ENCODE data around the gene MBTPS2.

Gene MBTPS2

DNA sequence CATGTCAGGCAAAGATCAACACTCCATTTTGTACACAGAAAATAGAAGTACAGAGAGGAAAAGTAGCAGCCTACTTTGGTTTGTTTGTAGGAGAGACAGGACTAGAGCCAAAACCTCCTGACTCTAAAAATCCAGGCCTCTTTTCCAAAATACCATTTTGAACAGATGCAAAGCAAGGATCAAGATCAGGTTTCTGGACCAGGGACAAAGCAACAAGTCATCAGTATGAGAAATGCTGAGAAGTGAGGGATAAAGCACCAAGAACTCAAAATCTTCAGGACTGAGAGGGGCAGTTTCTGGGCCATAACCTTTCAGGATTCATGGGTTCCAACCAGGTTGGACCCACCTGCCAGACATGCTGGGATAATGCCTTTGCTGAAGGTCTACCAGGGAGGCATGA is 36.6 kb upstream of the MBTPS2 start:
- no peaks in the 10 kb centered on the region for H3K9me3 ChIP-seq
- peaks cover 0 to 40% (median 12%) of the 10 kb centered on the region in 4 donors for H3K4me1 ChIP-seq
- H3K27me3 ChIP-seq, result no peaks in the 10 kb centered on the region
- H3K36me3 ChIP-seq, result no peaks in the 10 kb centered on the region
- TF ChIP-seq, protein P1, sequence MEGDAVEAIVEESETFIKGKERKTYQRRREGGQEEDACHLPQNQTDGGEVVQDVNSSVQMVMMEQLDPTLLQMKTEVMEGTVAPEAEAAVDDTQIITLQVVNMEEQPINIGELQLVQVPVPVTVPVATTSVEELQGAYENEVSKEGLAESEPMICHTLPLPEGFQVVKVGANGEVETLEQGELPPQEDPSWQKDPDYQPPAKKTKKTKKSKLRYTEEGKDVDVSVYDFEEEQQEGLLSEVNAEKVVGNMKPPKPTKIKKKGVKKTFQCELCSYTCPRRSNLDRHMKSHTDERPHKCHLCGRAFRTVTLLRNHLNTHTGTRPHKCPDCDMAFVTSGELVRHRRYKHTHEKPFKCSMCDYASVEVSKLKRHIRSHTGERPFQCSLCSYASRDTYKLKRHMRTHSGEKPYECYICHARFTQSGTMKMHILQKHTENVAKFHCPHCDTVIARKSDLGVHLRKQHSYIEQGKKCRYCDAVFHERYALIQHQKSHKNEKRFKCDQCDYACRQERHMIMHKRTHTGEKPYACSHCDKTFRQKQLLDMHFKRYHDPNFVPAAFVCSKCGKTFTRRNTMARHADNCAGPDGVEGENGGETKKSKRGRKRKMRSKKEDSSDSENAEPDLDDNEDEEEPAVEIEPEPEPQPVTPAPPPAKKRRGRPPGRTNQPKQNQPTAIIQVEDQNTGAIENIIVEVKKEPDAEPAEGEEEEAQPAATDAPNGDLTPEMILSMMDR (IDR thresholded peaks at IDR 0.05), result no peak
- DNase-seq, result no peak
- intact Hi-C loops (cut with DNase I; ENCODE audit: low total_unique reads), result no loop called here
- H3K27ac ChIP-seq, result no peak overlapping the region
- no peak overlapping the region for H3K4me3 ChIP-seq

DNA sequence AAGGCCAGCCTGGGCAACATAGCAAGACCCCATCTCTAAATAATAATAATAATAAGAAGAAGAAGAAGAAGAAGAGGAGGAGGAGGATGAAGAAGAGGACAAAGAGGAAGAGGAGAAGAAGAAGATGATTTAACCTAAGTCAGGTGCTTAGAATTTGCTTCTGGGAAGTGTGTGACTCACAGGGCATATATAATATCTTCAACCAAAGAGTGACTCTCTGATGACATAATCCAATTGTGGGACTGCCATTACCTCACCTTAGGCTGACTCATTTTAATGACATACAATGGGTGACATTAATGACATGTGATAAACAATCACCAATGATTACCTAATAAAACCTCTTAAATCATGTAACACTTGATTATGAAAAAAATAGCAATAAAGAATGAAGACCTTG is 32.7 kb upstream of the MBTPS2 start:
- no peak for DNase-seq
- peaks cover 0 to 4% (median 0%) of the 10 kb centered on the region in 3 donors for H3K9me3 ChIP-seq
- TF ChIP-seq, protein P1 (IDR thresholded peaks at IDR 0.05), result no peak
- no peaks in the 10 kb centered on the region for H3K27me3 ChIP-seq
- H3K4me1 ChIP-seq, result peaks cover 0 to 10% (median 0%) of the 10 kb centered on the region in 4 donors
- intact Hi-C loops (cut with DNase I; ENCODE audit: low total_unique reads), result no loop called here
- no peak overlapping the region for H3K4me3 ChIP-seq
- no peak overlapping the region for H3K27ac ChIP-seq
- H3K36me3 ChIP-seq, result no peaks in the 10 kb centered on the region

DNA sequence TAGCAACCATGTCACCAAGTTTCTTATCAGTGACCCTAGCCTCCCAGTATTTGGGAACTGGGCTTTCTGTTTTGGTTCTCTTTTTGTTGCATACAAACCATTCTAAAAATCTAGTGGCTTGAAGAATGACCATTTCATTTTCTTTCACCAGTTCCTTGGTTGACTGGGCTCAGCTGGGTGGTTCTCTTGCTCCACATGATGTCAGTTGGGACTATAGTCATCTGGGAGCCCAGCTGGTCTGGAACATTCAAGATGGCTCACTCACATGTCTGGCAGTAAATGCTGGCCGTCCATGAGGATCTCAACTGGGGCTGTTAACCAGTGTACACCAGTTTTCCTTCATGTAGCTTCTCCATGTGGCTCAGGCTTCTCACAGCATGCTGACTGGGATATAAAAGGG is 27.6 kb upstream of the MBTPS2 start:
- Histone ChIP-seq H3K4me1 (no peaks in the 10 kb centered on the region), H3K27me3 (no peaks in the 10 kb centered on the region), H3K9me3 (peaks cover 0 to 4% (median 0%) of the 10 kb centered on the region in 3 donors), H3K27ac (no peak overlapping the region), H3K4me3 (no peak overlapping the region), H3K36me3 (no peaks in the 10 kb centered on the region)
- DNase-seq, result no peak
- TF ChIP-seq, protein P1 (IDR thresholded peaks at IDR 0.05), result no peak
- intact Hi-C loops (cut with DNase I; ENCODE audit: low total_unique reads), result no loop called here

DNA sequence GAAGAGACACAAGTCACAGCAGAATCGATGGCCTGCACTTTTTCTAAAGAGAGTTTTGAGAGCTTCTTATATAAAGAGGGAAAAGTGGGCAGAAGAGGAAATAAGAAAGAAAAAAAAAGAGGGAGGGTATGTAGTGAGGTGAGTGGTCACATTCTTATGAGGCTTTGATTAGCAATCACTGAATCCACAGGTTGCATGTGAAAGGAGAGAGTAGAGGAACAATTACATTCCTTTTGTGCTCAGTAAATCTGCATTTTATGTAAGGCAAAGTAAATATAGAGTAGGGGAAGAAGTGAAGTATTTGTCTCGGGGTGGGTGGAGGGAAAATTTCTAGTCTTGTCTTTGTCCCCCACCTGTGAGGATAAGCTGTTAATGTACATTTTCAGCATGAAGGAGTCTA is 26.8 kb upstream of the MBTPS2 start:
- Histone ChIP-seq H3K27me3 (no peaks in the 10 kb centered on the region), H3K9me3 (peaks cover 0 to 4% (median 0%) of the 10 kb centered on the region in 3 donors), H3K4me1 (no peaks in the 10 kb centered on the region), H3K27ac (no peak overlapping the region), H3K36me3 (no peaks in the 10 kb centered on the region), H3K4me3 (no peak overlapping the region)
- TF ChIP-seq, protein P1 (IDR thresholded peaks at IDR 0.05), result no peak
- intact Hi-C loops (cut with DNase I; ENCODE audit: low total_unique reads), result no loop called here
- DNase-seq, result no peak

DNA sequence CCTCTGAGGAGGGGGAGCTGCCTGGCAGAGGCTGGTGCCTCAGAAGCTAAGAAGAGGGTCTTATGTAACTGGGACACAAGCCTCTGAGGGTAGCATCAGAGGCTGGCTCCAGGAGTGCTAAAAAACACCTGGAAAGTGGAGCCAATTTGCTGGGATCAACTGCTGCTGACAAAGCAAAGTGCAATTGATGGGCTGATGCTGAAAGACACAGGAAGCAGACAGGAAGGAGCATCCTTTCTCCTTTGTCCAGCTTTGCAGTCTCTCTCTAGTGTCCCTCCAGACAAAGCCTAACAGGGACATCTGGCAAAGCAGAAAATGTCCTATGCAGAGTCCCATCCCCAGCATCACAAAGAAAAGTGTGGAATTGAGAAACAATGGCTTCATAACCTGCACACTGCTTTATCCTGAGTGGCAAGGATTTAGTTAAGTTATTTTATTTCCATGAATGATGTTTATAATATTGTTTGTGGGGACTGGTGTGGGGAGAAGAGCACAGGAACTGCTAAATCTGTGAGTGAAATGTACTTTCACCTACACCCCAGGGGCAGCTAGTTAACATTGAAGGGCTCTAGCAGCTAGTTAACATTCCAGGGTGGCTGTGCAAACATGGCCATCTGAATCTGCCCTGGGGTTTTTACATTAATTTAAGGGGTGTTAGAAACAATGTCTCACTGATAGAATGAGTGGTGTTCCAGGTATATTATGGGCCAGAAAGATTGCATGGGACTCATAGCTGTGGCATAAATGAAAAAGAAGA is 25.6 kb upstream of the MBTPS2 start:
- TF ChIP-seq, protein P1 (IDR thresholded peaks at IDR 0.05), result no peak
- Histone ChIP-seq H3K4me3 (no peak overlapping the region), H3K27me3 (no peaks in the 10 kb centered on the region), H3K4me1 (no peaks in the 10 kb centered on the region), H3K36me3 (no peaks in the 10 kb centered on the region), H3K9me3 (peaks cover 0 to 4% (median 0%) of the 10 kb centered on the region in 3 donors), H3K27ac (no peak overlapping the region)
- DNase-seq, result no peak
- intact Hi-C loops (cut with DNase I; ENCODE audit: low total_unique reads), result no loop called here
